ENCODE measurements around the gene MGAT3.

The MGAT3 gene

DNA sequence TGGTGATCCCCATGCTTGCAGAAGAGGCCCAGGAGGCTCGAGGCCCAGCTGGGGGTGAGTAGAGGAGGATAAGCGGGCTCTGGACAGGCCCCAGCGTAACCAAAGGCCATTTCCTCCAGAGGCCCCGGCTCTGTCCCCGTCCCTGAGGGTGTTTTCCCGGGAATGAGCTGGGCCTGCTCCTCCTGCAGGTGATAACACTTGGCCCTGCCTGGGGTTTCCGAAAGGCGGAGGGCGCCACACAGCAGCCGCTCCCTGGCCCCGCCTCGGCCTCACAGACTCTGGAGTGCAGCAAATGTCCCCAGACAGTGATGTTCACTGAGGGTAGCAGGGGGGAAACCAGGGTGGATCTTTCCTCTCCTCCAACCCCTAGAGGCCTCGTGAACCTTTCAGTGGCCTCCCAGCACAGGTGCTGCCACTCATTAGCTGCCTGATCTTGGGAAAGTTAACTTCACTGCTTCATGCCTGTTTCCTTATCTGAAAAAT is 10.5 kb upstream of the MGAT3 start:
- no peak overlapping the region for H3K4me3 ChIP-seq (ENCODE audit: low read depth, low read length)
- in situ Hi-C loops (cut with HindIII; ENCODE audit: low sequenced_read_pairs), result no loop called here
- DNase-seq (ENCODE audit: low read depth), result no peak
- TF ChIP-seq CTCF (IDR thresholded peaks at IDR 0.05; ENCODE audit: low read depth, low read length, missing control alignments), result no peak

DNA sequence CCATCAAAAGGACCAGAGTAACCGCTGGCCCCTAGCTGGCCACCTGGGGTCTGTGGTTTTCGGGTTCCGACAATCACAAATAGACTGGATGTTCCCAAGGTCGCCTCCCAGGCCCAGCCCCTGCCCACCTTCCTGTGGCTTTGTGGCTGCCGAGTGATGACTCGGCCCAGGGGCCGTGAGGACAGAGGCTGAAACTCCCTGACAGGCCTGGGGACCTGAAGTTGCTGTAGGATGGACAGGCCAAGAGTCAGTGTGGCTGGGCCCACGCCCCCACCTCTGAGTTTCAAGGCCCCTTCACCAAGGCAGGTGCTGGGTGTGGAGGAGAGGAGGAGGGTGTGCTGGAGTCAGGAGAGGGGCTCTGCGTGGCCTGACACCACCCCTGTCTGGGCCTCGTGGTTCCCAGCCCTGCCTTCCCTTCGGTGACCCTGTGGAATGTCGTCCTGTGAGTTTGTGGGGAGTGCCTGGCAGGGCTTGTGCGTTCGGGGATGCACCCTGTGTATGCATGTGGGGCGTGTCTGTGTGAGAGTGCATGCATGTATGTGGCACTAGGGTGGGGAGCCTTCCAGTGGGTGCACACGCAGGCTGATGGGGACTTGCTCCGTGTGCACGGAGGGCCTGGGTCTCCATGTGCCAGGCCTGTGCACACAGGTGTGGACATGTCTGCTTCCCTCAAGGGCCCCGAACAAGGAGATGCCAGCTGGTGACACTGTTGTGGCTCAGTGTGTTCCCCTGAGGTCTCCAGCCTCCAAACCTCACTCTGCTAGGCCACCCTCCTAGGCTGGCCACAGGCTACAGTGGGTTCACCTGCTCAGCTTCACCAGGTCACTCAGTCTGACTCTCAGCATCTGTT is 8.4 kb upstream of the MGAT3 start:
- no peak for DNase-seq (ENCODE audit: low read depth)
- no peak overlapping the region for H3K4me3 ChIP-seq (ENCODE audit: low read depth, low read length)
- no peak for TF ChIP-seq CTCF (IDR thresholded peaks at IDR 0.05; ENCODE audit: low read depth, low read length, missing control alignments)
- in situ Hi-C loops (cut with HindIII; ENCODE audit: low sequenced_read_pairs), result no loop called here

DNA sequence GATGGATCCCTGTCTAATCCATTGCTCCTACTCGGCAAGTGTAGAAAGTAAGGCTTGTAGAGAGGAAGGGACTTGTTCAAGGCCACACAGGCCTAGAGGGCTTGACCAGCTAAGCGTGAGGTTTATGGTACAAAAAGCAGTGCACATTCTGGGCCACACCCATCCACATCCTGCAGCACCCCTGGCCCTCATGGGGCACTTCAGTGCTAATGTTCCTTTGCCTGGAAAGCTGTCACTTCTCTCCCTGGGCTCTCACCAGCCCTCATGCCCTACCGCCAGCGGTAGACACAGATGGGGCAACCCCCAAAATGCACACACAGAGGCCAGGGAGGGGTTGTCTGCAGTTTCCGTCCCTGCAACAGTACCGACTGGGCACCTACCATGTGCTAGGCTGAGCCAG is 7.1 kb upstream of the MGAT3 start:
- H3K4me3 ChIP-seq (ENCODE audit: low read depth, low read length), result no peak overlapping the region
- in situ Hi-C loops (cut with HindIII; ENCODE audit: low sequenced_read_pairs), result loop anchor here (5.0 kb wide), 1 partner anchor 58 kb away; no protein-coding TSS in a partner anchor

GRCh38 chr22:39450258-39450955 is 6.4 kb upstream of the MGAT3 start:
- in situ Hi-C loops (cut with HindIII; ENCODE audit: low sequenced_read_pairs), result loop anchor here (5.0 kb wide), 1 partner anchor 57 kb away; no protein-coding TSS in a partner anchor
- DNase-seq (ENCODE audit: low read depth), result no peak
- H3K4me3 ChIP-seq (ENCODE audit: low read depth, low read length), result no peak overlapping the region
- TF ChIP-seq CTCF (IDR thresholded peaks at IDR 0.05; ENCODE audit: low read depth, low read length, missing control alignments), result no peak

More for the DNA sequence above, 7.1 kb upstream of the MGAT3 start:
- no peak for DNase-seq (ENCODE audit: low read depth)
- no peak for TF ChIP-seq CTCF (IDR thresholded peaks at IDR 0.05; ENCODE audit: low read depth, low read length, missing control alignments)

- no peak for DNase-seq (ENCODE audit: low read depth)
- TF ChIP-seq CTCF (IDR thresholded peaks at IDR 0.05; ENCODE audit: low read depth, low read length, missing control alignments), result no peak
- no peak overlapping the region for H3K4me3 ChIP-seq (ENCODE audit: low read depth, low read length)
- in situ Hi-C loops (cut with HindIII; ENCODE audit: low sequenced_read_pairs), result loop anchor here (5.0 kb wide), 1 partner anchor 55 kb away; no protein-coding TSS in a partner anchor
Measured at GRCh38 chr22:39452740-39453040, 4.1 kb upstream of the MGAT3 start.

DNA sequence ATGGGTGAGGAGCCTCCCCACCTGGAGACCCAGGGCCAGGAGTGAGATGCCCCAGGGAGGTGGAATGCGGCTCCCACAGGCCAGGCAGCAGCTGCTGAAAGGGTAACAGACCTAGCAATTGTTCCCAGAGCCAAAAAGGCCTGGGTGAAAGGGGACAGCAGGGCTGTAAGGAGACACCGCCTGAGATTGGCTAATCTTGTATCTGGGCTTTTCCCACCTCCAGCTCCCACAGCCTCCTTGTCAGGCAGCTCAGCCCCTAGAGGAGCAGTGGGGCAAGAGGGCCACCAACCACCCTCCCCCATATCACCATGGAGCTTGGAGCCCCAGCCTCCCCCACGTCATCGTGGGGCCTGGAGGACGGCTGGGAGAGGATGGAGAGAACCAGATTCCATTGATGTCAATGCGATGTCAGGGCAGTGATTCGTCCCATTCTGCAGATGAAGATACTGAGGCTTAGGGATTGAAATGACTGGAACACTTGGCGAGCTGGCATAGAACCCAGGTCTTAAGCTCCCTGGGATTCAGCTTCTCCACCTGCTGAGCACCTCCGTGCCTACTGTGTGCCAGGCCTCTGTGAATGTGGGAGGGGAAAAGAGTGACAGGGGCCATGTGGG is 2.9 kb upstream of the MGAT3 start:
- no peak overlapping the region for H3K4me3 ChIP-seq (ENCODE audit: low read depth, low read length)
- no peak for DNase-seq (ENCODE audit: low read depth)
- no peak for TF ChIP-seq CTCF (IDR thresholded peaks at IDR 0.05; ENCODE audit: low read depth, low read length, missing control alignments)
- in situ Hi-C loops (cut with HindIII; ENCODE audit: low sequenced_read_pairs), result loop anchor here (5.0 kb wide), 1 partner anchor 53 kb away; no protein-coding TSS in a partner anchor

Data from astrocyte of the cerebellum (primary cell).